ENCODE measurements around the gene CXCL8. TPM values are rescaled to one million over a fixed set of nuclear protein-coding genes. Genes with fewer than 3 reads are reported as not detected.

CXCL8 gene
- total and polyA plus RNA-seq, 2 donors (not counting 3 experiments of a cell fraction or from before 2014, with no cell fraction given): 6.4 to 12.6 TPM

DNA sequence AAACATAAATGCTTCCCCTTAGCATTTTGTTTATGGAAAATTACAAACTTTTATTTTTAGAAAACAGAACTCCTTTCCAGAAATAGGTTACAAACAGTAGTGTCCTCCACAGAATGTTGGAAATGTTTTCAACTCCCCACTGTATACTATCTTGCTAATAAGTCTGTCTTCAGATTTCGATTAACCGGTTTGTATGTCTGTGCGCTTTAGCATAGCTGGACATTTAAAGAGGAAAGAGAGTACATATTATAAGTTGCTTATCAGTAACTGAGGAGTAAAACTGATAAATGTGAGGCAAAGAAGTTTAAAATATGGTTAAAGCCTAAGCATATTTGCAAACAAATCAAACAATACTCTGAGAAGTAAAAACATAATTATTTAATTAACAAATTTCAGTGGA, 3.4 kb downstream of the CXCL8 start:
- DNase-seq (ENCODE audit: low read depth, low spot score): peak; percentile 32
- FAIRE-seq: no peak
- no TSS peak for BruUV-seq (replicated peaks)

More for the DNA sequence above, 3.4 kb downstream of the CXCL8 start:
- dilution Hi-C loops (cut with MboI; ENCODE audit: extremely low pct_ligation_motif_present, low sequenced_read_pairs): no loop called here
- H3K79me2 ChIP-seq (ENCODE audit: control insufficient read depth, insufficient read depth, low read length): no peaks in the 10 kb centered on the region
- H3K27me3 ChIP-seq (ENCODE audit: control insufficient read depth in 2 of 2, insufficient read depth in 2 of 2, low read length in 2 of 2): no peaks in the 10 kb centered on the region
- TF ChIP-seq POLR2A (IDR thresholded peaks at IDR 0.05; ENCODE audit: low read depth, low read length) (no peak), FOS (IDR thresholded peaks at IDR 0.05; ENCODE audit: borderline replicate concordance, insufficient read depth, low read length) (no peak), CTCF (IDR thresholded peaks at IDR 0.05; ENCODE audit: extremely low read depth in 1 of 2, insufficient read depth in 1 of 2, low read depth in 1 of 2, low read length in 2 of 2) (no peak), MYC (IDR thresholded peaks at IDR 0.05; ENCODE audit: low read depth, low read length) (no peak), GATA2 (IDR thresholded peaks at IDR 0.05; ENCODE audit: insufficient read depth, insufficient read length, low read depth, low read length) (no peak), EZH2 (IDR thresholded peaks at IDR 0.05; ENCODE audit: borderline replicate concordance, low read depth, low read length, severe bottlenecking) (no peak), POLR2AphosphoS5 (IDR thresholded peaks at IDR 0.05; ENCODE audit: insufficient read depth, low read depth, low read length) (no peak), JUN (IDR thresholded peaks at IDR 0.05; ENCODE audit: borderline replicate concordance, insufficient read depth, insufficient read length, low read depth) (no peak)
- TF ChIP-seq, protein P1, sequence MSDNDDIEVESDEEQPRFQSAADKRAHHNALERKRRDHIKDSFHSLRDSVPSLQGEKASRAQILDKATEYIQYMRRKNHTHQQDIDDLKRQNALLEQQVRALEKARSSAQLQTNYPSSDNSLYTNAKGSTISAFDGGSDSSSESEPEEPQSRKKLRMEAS (IDR thresholded peaks at IDR 0.05; ENCODE audit: insufficient read depth, insufficient read length): no peak
- H3K4me1 ChIP-seq (ENCODE audit: control insufficient read depth, extremely low read depth, insufficient read depth, low read length): peaks cover 22% of the 10 kb centered on the region
- H3K9ac ChIP-seq (replicated peaks; ENCODE audit: extremely low read depth, insufficient read depth, low read length): no peak overlapping the region
- no peak overlapping the region for H3K27ac ChIP-seq (ENCODE audit: insufficient read depth, low read depth, low read length)
- H2AFZ ChIP-seq (ENCODE audit: low read depth, low read length): no peak overlapping the region
- POLR2A ChIA-PET: no interaction called here
- H3K9me3 ChIP-seq (replicated peaks; ENCODE audit: control insufficient read depth, insufficient read depth, low read length): no peaks in the 10 kb centered on the region
- no peak overlapping the region for H3K4me2 ChIP-seq (ENCODE audit: insufficient read depth, low read length)
- CTCF ChIA-PET: interaction anchor here (1.2 kb wide), 1 partner anchor 82 kb away, joined by 3 read pairs; no protein-coding TSS in a partner anchor
- intact Hi-C loops (cut with micrococcal nuclease): loop anchor here (5.0 kb wide), 1 partner anchor 874 kb away; no protein-coding TSS in a partner anchor
- no peaks in the 10 kb centered on the region for H3K9me1 ChIP-seq (replicated peaks; ENCODE audit: control insufficient read depth, extremely low read depth, insufficient read depth, low read length)
- no peaks in the 10 kb centered on the region for H3K36me3 ChIP-seq (ENCODE audit: control insufficient read depth in 2 of 2, extremely low read depth in 1 of 2, insufficient read depth in 2 of 2, low read length in 2 of 2)
- H3K4me3 ChIP-seq (replicated peaks in 1 of 3; ENCODE audit: insufficient read depth in 1 of 3, low read depth in 1 of 3, low read length in 3 of 3): no peak overlapping the region
- no peaks in the 10 kb centered on the region for H4K20me1 ChIP-seq (replicated peaks; ENCODE audit: control insufficient read depth, extremely low read depth, insufficient read depth, low read length)
